GM18868 (cell line): ENCODE measurements around the gene GAB1.

Experiments used
- ATAC-seq: cut with Tn5 transposase; IDR thresholded peaks from one replicate; pipeline ENCODE4 v1.9.1; 2021; ENCODE audit warnings: mild to moderate bottlenecking, moderate library complexity; ENCODE audit not compliant: unreplicated experiment

Gene GAB1

GRCh38 chr4:143473334-143474126, 136.9 kb downstream of the GAB1 start:
- peak; percentile 76 for ATAC-seq

- no peak for ATAC-seq
These were observed 140.8 kb downstream of the GAB1 start for GRCh38 chr4:143477487-143477886.

GRCh38 chr4:143481361-143481760, 144.7 kb downstream of the GAB1 start:
- no peak for ATAC-seq

- peak; percentile 84 for ATAC-seq
These were observed 146.2 kb downstream of the GAB1 start for GRCh38 chr4:143482840-143483239.

- ATAC-seq, result no peak
These were observed 149.6 kb downstream of the GAB1 start for GRCh38 chr4:143486314-143486713.

- no peak for ATAC-seq
These were observed 152.0 kb downstream of the GAB1 start for GRCh38 chr4:143488687-143489086.

- ATAC-seq, result no peak
These were observed 152.4 kb downstream of the GAB1 start for GRCh38 chr4:143489106-143489505.

GRCh38 chr4:143498021-143498420, 161.3 kb downstream of the GAB1 start:
- no peak for ATAC-seq

- no peak for ATAC-seq
These were observed 165.6 kb downstream of the GAB1 start for GRCh38 chr4:143502231-143502630.

- ATAC-seq, result no peak
These were observed 169.4 kb downstream of the GAB1 start for GRCh38 chr4:143506031-143506430.

- no peak for ATAC-seq
These were observed 175.2 kb downstream of the GAB1 start for GRCh38 chr4:143511906-143512305.

GRCh38 chr4:143512978-143513313, 176.3 kb downstream of the GAB1 start:
- peak; percentile 41 for ATAC-seq

- ATAC-seq, result peak; percentile 83
These were observed 176.9 kb downstream of the GAB1 start, which contains the start of gene SMARCA5 for GRCh38 chr4:143513314-143514168. Gene SMARCA5, plus strand, starts transcription at chr4:143513702. Its CDS starts 223 bp downstream, at chr4:143513925.

GRCh38 chr4:143514169-143514495, 177.5 kb downstream of the GAB1 start:
- no peak for ATAC-seq

GRCh38 chr4:143514497-143514896, 177.8 kb downstream of the GAB1 start:
- ATAC-seq, result peak; percentile 13

GRCh38 chr4:143514901-143515300, 178.2 kb downstream of the GAB1 start:
- ATAC-seq, result no peak

- no peak for ATAC-seq
These were observed 179.2 kb downstream of the GAB1 start for GRCh38 chr4:143515905-143516304.

GRCh38 chr4:143517764-143518163, 181.1 kb downstream of the GAB1 start:
- ATAC-seq, result no peak
